ENCODE data around the gene SLA2. TPM values are rescaled to one million over a fixed set of nuclear protein-coding genes. Genes with fewer than 3 reads are reported as not detected.

The SLA2 gene
- total and polyA plus RNA-seq, 2 of the 4 experiments (the other 2 are of a cell fraction): 0.03 TPM; not detected in 1

GRCh38 chr20:36613974-36614373 is 32.0 kb downstream of the SLA2 start:
- no peak overlapping the region for H4K91ac ChIP-seq (ENCODE audit: insufficient read depth, low read depth, low read length)
- no peak overlapping the region for H3K18ac ChIP-seq (ENCODE audit: low read depth, low read length)
- DNase-seq: no peak
- H4K5ac ChIP-seq (ENCODE audit: low read depth, low read length): no peak overlapping the region
- H2BK5ac ChIP-seq (ENCODE audit: low read depth, low read length, poor library complexity, severe bottlenecking): no peak overlapping the region
- peaks cover 3 to 13% of the 10 kb centered on the region in 2 experiments; a peak in 3 of 4 replicates for H3K79me1 ChIP-seq (ENCODE audit: low read depth in 1 of 2, low read length in 2 of 2)
- H3K4me1 ChIP-seq (ENCODE audit: control insufficient read depth, insufficient read depth, low read length): no peaks in the 10 kb centered on the region
- H3K4ac ChIP-seq (ENCODE audit: low read depth, low read length): no peak overlapping the region
- no peak overlapping the region for H2AFZ ChIP-seq (replicated peaks; ENCODE audit: low read length, poor library complexity)
- no peak overlapping the region for H3K4me2 ChIP-seq (ENCODE audit: low read depth, low read length)
- H2AK5ac ChIP-seq (ENCODE audit: low read depth, low read length): no peak overlapping the region
- H3K27ac ChIP-seq (ENCODE audit: insufficient read depth, low read length): no peak overlapping the region
- no peak overlapping the region for H3K9ac ChIP-seq (ENCODE audit: low read depth, low read length)
- no peak overlapping the region for H3K14ac ChIP-seq (replicated peaks; ENCODE audit: low read depth, low read length)
- TF ChIP-seq USF2 (IDR thresholded peaks at IDR 0.05; ENCODE audit: low read depth, low read length): no peak
- TF ChIP-seq POLR2A (IDR thresholded peaks at IDR 0.05; ENCODE audit: low read depth, low read length): no peak
- no peak for TF ChIP-seq MXI1 (IDR thresholded peaks at IDR 0.05; ENCODE audit: borderline replicate concordance, low read depth, low read length)
- no peak for TF ChIP-seq BHLHE40 (IDR thresholded peaks at IDR 0.05; ENCODE audit: low read depth, low read length)
- H4K8ac ChIP-seq (ENCODE audit: low read depth in 2 of 2, low read length in 2 of 2): no peak overlapping the region
- H4K20me1 ChIP-seq (ENCODE audit: insufficient read depth, low read length): peaks cover 8% of the 10 kb centered on the region; the same call in 1 of the 2 replicates
- dilution Hi-C loops (cut with HindIII; ENCODE audit: low sequenced_read_pairs, unreplicated experiment) (no loop called here), intact Hi-C loops (cut with micrococcal nuclease) (loop anchor here (10.0 kb wide), 1 partner anchor 271 kb away; no protein-coding TSS in a partner anchor), in situ Hi-C loops (cut with MboI; ENCODE audit: low sequenced_read_pairs) (loop anchor here (5.0 to 10.0 kb wide), 2 partner anchors 141 to 273 kb away; no protein-coding TSS in a partner anchor)
- WGBS, 2 experiments (ENCODE audit: extremely low coverage in 2 of 2, insufficient read length in 1 of 2): 70% methylated on average over 2 of the region's 3 CpGs; no CpG with 5 or more reads in 1 of the 2 experiments
- no peak overlapping the region for H2BK20ac ChIP-seq (ENCODE audit: low read depth, low read length)
- no peak overlapping the region for H2AK9ac ChIP-seq (replicated peaks; ENCODE audit: low read depth, low read length, poor library complexity)
- CTCF ChIA-PET: no interaction called here
- POLR2A ChIA-PET (ENCODE audit: unreplicated experiment): interaction anchor here (0.5 kb wide), 1 partner anchor 68 kb away, joined by 5 read pairs; no protein-coding TSS in a partner anchor
- H3K36me3 ChIP-seq (ENCODE audit: control insufficient read depth, insufficient read depth, low read length): peaks cover 43% of the 10 kb centered on the region
- no peak overlapping the region for H3K4me3 ChIP-seq (ENCODE audit: insufficient read depth, low read depth, low read length)
- no peak overlapping the region for H2BK15ac ChIP-seq (ENCODE audit: low read depth, low read length)
- H3K23ac ChIP-seq (ENCODE audit: low read depth, low read length): no peak overlapping the region
- no peaks in the 10 kb centered on the region for H3K27me3 ChIP-seq (ENCODE audit: control insufficient read depth, insufficient read depth, low read length)
- no peak for ATAC-seq (ENCODE audit: low read depth)
- no peaks in the 10 kb centered on the region for H3K9me1 ChIP-seq (ENCODE audit: insufficient read depth, low read length)
- H3K9me3 ChIP-seq (ENCODE audit: control insufficient read depth, insufficient read depth, low read length): no peaks in the 10 kb centered on the region
- no peak overlapping the region for H2BK120ac ChIP-seq (ENCODE audit: low read depth, low read length)
- BruUV-seq (replicated peaks): no TSS peak
- H3K56ac ChIP-seq (ENCODE audit: extremely low read depth, insufficient read depth, low read length): no peak overlapping the region

Measured in IMR-90 (cell line).